Esophagus muscularis mucosa (tissue), 3 donors: Measurements from ENCODE around the gene SCN3B.

Experiments used
- CTCF ChIP-seq, 3 experiments: fragments of 200-600 bp in 2 of 3; fragments of 450-650 bp in 1 of 3; sonication (generic) in 2 of 3; IDR thresholded peaks; one replicate each; pipeline ENCODE4 v1.5.1; 2017 to 2019; ENCODE audit warnings: antibody characterized with exemption in 3 of 3, mild to moderate bottlenecking in 2 of 3, moderate library complexity in 1 of 3
- POLR2A ChIP-seq: fragments of 450-650 bp; IDR thresholded peaks from one replicate; pipeline ENCODE4 v1.6.1; 2017; ENCODE audit warnings: antibody characterized with exemption, moderate library complexity, mild to moderate bottlenecking, low read depth
- POLR2AphosphoS5 ChIP-seq, 2 donors: sonication (generic); formaldehyde crosslinking; IDR thresholded peaks; one replicate each; pipeline ENCODE4 v1.6.1; 2017; ENCODE audit warnings: antibody characterized with exemption in 2 of 2

- no peak for TF ChIP-seq POLR2A
- no peak for TF ChIP-seq CTCF (IDR thresholded peaks at IDR 0.05)
- TF ChIP-seq POLR2AphosphoS5 (IDR thresholded peaks at IDR 0.05), result no peak
Observed at GRCh38 chr11:123607781-123608180, 46.6 kb downstream of the SCN3B start.
